Activated B cell treated with CpG ODN at 0.5 μM for 24 hours (primary cell): ENCODE measurements around the gene EFCAB12. TPM values are rescaled to one million over a fixed set of nuclear protein-coding genes. Genes with fewer than 3 reads are reported as not detected.
"Not testable (repeated sequence)": the region's sequence is repeated elsewhere in the genome, so short reads cannot be mapped to it uniquely, and the experiment has no call there.

ENCODE experiments used
- ATAC-seq: fragments of 200-7000 bp; cut with Tn5 transposase; one replicate; pipeline ENCODE4 v1.10.0; 2021; ENCODE audit warnings: low read depth, mild to moderate bottlenecking, moderate library complexity
- CTCF ChIA-PET: fragments of 350-600 bp; sonication (Branson Sonifier 250); formaldehyde crosslinking; loops from one replicate; lab custom pipeline; 2021; ENCODE audit warnings: antibody characterized with exemption; lab: Charles Lee
- POLR2A ChIA-PET: fragments of 350-600 bp; sonication (Branson Sonifier 250); formaldehyde crosslinking; loops from one replicate; lab custom pipeline; 2021; ENCODE audit warnings: antibody characterized with exemption; lab: Charles Lee
- DNase-seq: peaks from one replicate; pipeline ENCODE4 v3.0.0; 2022
- H3K27ac Mint-ChIP-seq: one replicate; pipeline ENCODE4 v1.8.0; 2020; ENCODE audit warnings: mixed read lengths
- H3K27me3 Mint-ChIP-seq: one replicate; pipeline ENCODE4 v1.8.0; 2021; ENCODE audit warnings: mixed read lengths
- H3K36me3 Mint-ChIP-seq: one replicate; pipeline ENCODE4 v1.8.0; 2021; ENCODE audit warnings: low read depth, mixed read lengths
- H3K4me1 Mint-ChIP-seq: one replicate; pipeline ENCODE4 v1.8.0; 2021; ENCODE audit warnings: mixed read lengths
- H3K4me3 Mint-ChIP-seq: one replicate; pipeline ENCODE4 v1.8.0; 2020; ENCODE audit warnings: mild to moderate bottlenecking, mixed read lengths
- H3K9me3 Mint-ChIP-seq: one replicate; pipeline ENCODE4 v1.8.0; 2020; ENCODE audit warnings: mixed read lengths
- CTCF ChIP-seq: fragments of 200-600 bp; IDR thresholded peaks from one replicate; pipeline ENCODE4 v1.8.0; 2022; ENCODE audit warnings: antibody characterized with exemption, mild to moderate bottlenecking
- intact Hi-C: fragments of 100-400 bp; cut with micrococcal nuclease; formaldehyde crosslinking; loops from one replicate; pipeline ENCODE4 v1.15.1; 2024
- total RNA-seq: library from RNA; stranded (reverse); gene quantifications from 2 replicates; pipeline ENCODE4 v1.2.3, GENCODE V29; 2022

Gene EFCAB12
- total RNA-seq, 1 donor from 2014 or later, result 1.8 TPM

GRCh38 chr3:129386984-129387383 is 41.5 kb downstream of the EFCAB12 start:
- Mint-ChIP-seq H3K4me1 (no peaks in the 10 kb centered on the region), H3K36me3 (peaks cover 59% of the 10 kb centered on the region), H3K9me3 (no peaks in the 10 kb centered on the region), H3K27me3 (no peaks in the 10 kb centered on the region), H3K4me3 (no peak overlapping the region), H3K27ac (no peak overlapping the region)
- ChIA-PET CTCF (no interaction called here), POLR2A (no interaction called here)
- DNase-seq, result no peak
- TF ChIP-seq CTCF, result no peak
- no peak for ATAC-seq
- intact Hi-C loops, result no loop called here

- H3K4me3 Mint-ChIP-seq, intact Hi-C loops, H3K27me3 Mint-ChIP-seq, H3K27ac Mint-ChIP-seq, H3K9me3 Mint-ChIP-seq, POLR2A ChIA-PET, DNase-seq, H3K4me1 Mint-ChIP-seq, ATAC-seq: not testable (repeated sequence)
- CTCF ChIA-PET, result interaction anchor here (2.0 to 3.3 kb wide), 2 partner anchors 414 to 444 kb away, joined by 5 to 14 read pairs; no protein-coding TSS in a partner anchor
- peaks cover 48% of the 10 kb centered on the region for H3K36me3 Mint-ChIP-seq
Observed at GRCh38 chr3:129385507-129385906, 42.9 kb downstream of the EFCAB12 start.

GRCh38 chr3:129384594-129385323 is 43.7 kb downstream of the EFCAB12 start:
- H3K36me3 Mint-ChIP-seq, result peaks cover 43% of the 10 kb centered on the region
- no peak for ATAC-seq
- CTCF ChIA-PET, result interaction anchor here (1.7 to 3.3 kb wide), 4 partner anchors 55 to 445 kb away, joined by 5 to 32 read pairs (median 12); partner anchors contain the start of genes IFT122 and MBD4

GRCh38 chr3:129384103-129384502 is 44.3 kb downstream of the EFCAB12 start:
- intact Hi-C loops, result loop anchor here (5.0 kb wide), 3 partner anchors 58 to 618 kb away; partner anchors contain the start of gene IFT122
- CTCF ChIA-PET, result interaction anchor here (0.7 to 3.3 kb wide), 12 partner anchors 12 to 550 kb away, joined by 3 to 32 read pairs (median 6); partner anchors contain the start of genes IFT122 and MBD4
- H3K27ac Mint-ChIP-seq, H3K4me1 Mint-ChIP-seq, ATAC-seq, H3K27me3 Mint-ChIP-seq, DNase-seq, H3K4me3 Mint-ChIP-seq, H3K9me3 Mint-ChIP-seq, POLR2A ChIA-PET: not testable (repeated sequence)
- peaks cover 36% of the 10 kb centered on the region for H3K36me3 Mint-ChIP-seq

More at GRCh38 chr3:129384594-129385323, 43.7 kb downstream of the EFCAB12 start:
- no peak for DNase-seq
- H3K4me1 Mint-ChIP-seq, result no peaks in the 10 kb centered on the region
- intact Hi-C loops, result loop anchor here (5.0 kb wide), 3 partner anchors 58 to 618 kb away; partner anchors contain the start of gene IFT122
- H3K27me3 Mint-ChIP-seq, result no peaks in the 10 kb centered on the region
- H3K27ac Mint-ChIP-seq, result no peak overlapping the region
- TF ChIP-seq CTCF, result no peak
- no peaks in the 10 kb centered on the region for H3K9me3 Mint-ChIP-seq
- no peak overlapping the region for H3K4me3 Mint-ChIP-seq
- POLR2A ChIA-PET, result no interaction called here

- ATAC-seq (peak; percentile 98), DNase-seq (peak; percentile 26)
- intact Hi-C loops, result loop anchor here (1.0 to 5.0 kb wide), 7 partner anchors 45 to 619 kb away; partner anchors contain the start of genes EFCAB12 and IFT122
- Mint-ChIP-seq H3K4me3 (no peak overlapping the region), H3K27me3 (no peaks in the 10 kb centered on the region), H3K9me3 (no peaks in the 10 kb centered on the region), H3K4me1 (no peaks in the 10 kb centered on the region), H3K27ac (no peak overlapping the region), H3K36me3 (peaks cover 29% of the 10 kb centered on the region)
- ChIA-PET POLR2A (interaction anchor here (0.9 to 1.8 kb wide), 2 partner anchors 57 to 243 kb away, joined by 5 to 7 read pairs; partner anchors contain the start of genes IFT122 and MBD4), CTCF (interaction anchor here (0.6 to 3.3 kb wide), 24 partner anchors 12 to 550 kb away, joined by 3 to 32 read pairs (median 4); partner anchors contain the start of genes COPG1, IFT122 and MBD4)
- peak; percentile 23 for TF ChIP-seq CTCF
Observed at GRCh38 chr3:129383292-129383860, 45.1 kb downstream of the EFCAB12 start.
